K562 (cell line): ENCODE data around the gene STX1B. TPM values are rescaled to one million over a fixed set of nuclear protein-coding genes. Genes with fewer than 3 reads are reported as not detected.

Experiments
- ATF7 ChIP-seq: fragments of 450-650 bp; IDR thresholded peaks from 2 replicates; pipeline ENCODE4 v1.7.1; 2014; ENCODE audit warnings: mild to moderate bottlenecking, moderate library complexity
- BACH1 ChIP-seq: fragments of 200-800 bp; sonication (Bioruptor generic); IDR thresholded peaks from 2 replicates; pipeline ENCODE4 v1.6.1; 2016; ENCODE audit warnings: missing genetic modification characterization, missing compliant biosample characterization
- CBX8 ChIP-seq: fragments of 200-600 bp; sonication (generic); IDR thresholded peaks from 2 replicates; pipeline ENCODE4 v1.6.1; 2012; ENCODE audit warnings: borderline replicate concordance, mixed run types, low read depth, mild to moderate bottlenecking, moderate library complexity, mixed read lengths, low read length, control low read depth, inconsistent platforms; ENCODE audit not compliant: poor library complexity, severe bottlenecking; ENCODE audit errors: extremely low read depth
- CHD1 ChIP-seq: fragments of 200-600 bp; sonication (generic); IDR thresholded peaks from one replicate; pipeline ENCODE4 v1.6.1; 2012; ENCODE audit warnings: mild to moderate bottlenecking, moderate library complexity, low read length, inconsistent platforms
- CREB3L1 ChIP-seq: fragments of 450-650 bp; IDR thresholded peaks from 2 replicates; pipeline ENCODE4 v1.6.1; 2014; ENCODE audit warnings: low read depth, mild to moderate bottlenecking, moderate library complexity, borderline replicate concordance
- FOSL1 ChIP-seq: fragments of 200-800 bp; sonication (Bioruptor generic); conservative IDR thresholded peaks from 2 replicates; pipeline ENCODE4 v1.6.1; 2016; ENCODE audit warnings: missing genetic modification characterization, missing compliant biosample characterization
- GABPB1 ChIP-seq: sonication (generic); formaldehyde crosslinking; IDR thresholded peaks from 2 replicates; pipeline ENCODE4 v1.8.0; 2022; ENCODE audit warnings: mild to moderate bottlenecking, missing genetic modification reagents
- GABPB2 ChIP-seq: fragments of 250-450 bp; sonication (Bioruptor Pico); conservative IDR thresholded peaks from 2 replicates; pipeline ENCODE4 v1.5.1; 2021; ENCODE audit warnings: mild to moderate bottlenecking
- IRF9 ChIP-seq: fragments of 450-650 bp; IDR thresholded peaks from 2 replicates; pipeline ENCODE4 v1.6.1; 2016; ENCODE audit warnings: missing biosample characterization, missing genetic modification characterization
- LARP7 ChIP-seq: fragments of 450-650 bp; IDR thresholded peaks from 2 replicates; pipeline ENCODE4 v1.6.1; 2016
- NFIC ChIP-seq: fragments of 450-650 bp; IDR thresholded peaks from 2 replicates; pipeline ENCODE4 v1.6.1; 2017; ENCODE audit warnings: mild to moderate bottlenecking, inconsistent platforms
- OTX1 ChIP-seq: fragments of 450-650 bp; formaldehyde crosslinking; IDR thresholded peaks from 2 replicates; pipeline ENCODE4 v1.4.0; 2022; ENCODE audit warnings: mild to moderate bottlenecking
- RBBP5 ChIP-seq: fragments of 200-600 bp; sonication (generic); IDR thresholded peaks from 2 replicates; pipeline ENCODE4 v1.6.1; 2012; ENCODE audit warnings: borderline replicate concordance, mild to moderate bottlenecking, low read length, control low read depth, inconsistent platforms; ENCODE audit not compliant: insufficient read depth, poor library complexity, severe bottlenecking
- SOX6 ChIP-seq: fragments of 450-650 bp; IDR thresholded peaks from 2 replicates; pipeline ENCODE4 v1.6.1; 2014; ENCODE audit warnings: mild to moderate bottlenecking
- USF2 ChIP-seq: sonication (generic); formaldehyde crosslinking; IDR thresholded peaks from 2 replicates; pipeline ENCODE4 v1.5.0; 2020; ENCODE audit warnings: missing genetic modification reagents
- ZBTB7A ChIP-seq: IDR thresholded peaks from 2 replicates; pipeline ENCODE4 v1.6.1; 2011; ENCODE audit warnings: low read depth, mild to moderate bottlenecking, low read length, moderate library complexity, borderline replicate concordance; ENCODE audit not compliant: control insufficient read depth
- ZEB2 ChIP-seq: fragments of 450-650 bp; IDR thresholded peaks from 2 replicates; pipeline ENCODE4 v1.6.1; 2016
- ZNF561 ChIP-seq: fragments of 450-650 bp; formaldehyde crosslinking; conservative IDR thresholded peaks from 2 replicates; pipeline ENCODE4 v1.4.0; 2020; ENCODE audit warnings: mild to moderate bottlenecking, moderate library complexity
- ZNF586 ChIP-seq: fragments of 450-650 bp; formaldehyde crosslinking; conservative IDR thresholded peaks from 2 replicates; pipeline ENCODE4 v1.4.0; 2020; ENCODE audit warnings: mild to moderate bottlenecking, moderate library complexity
- ZNF668 ChIP-seq: fragments of 250-450 bp; sonication (Bioruptor Pico); IDR thresholded peaks from 2 replicates; pipeline ENCODE4 v1.8.0; 2022; ENCODE audit warnings: mild to moderate bottlenecking, inconsistent platforms
- polyA plus RNA-seq, 8 experiments: library from polyadenylated mRNA; depleted of rRNA in 4 of 8; stranded (reverse) in 5 of 8; unstranded in 3 of 8; fragments of >200 nt; fragmentation: Nextera tagmentation in 2 of 8; fragmentation: Illumina TruSeq in 1 of 8; extraction: Ambion mirVana in 2 of 8; extraction: Trizol in 1 of 8; gene quantifications; 2 replicates each; pipeline versions ENCODE4 v1.2.1 to v1.2.3, GENCODE V29; 2011 to 2014; ENCODE audit warnings: inconsistent platforms in 1 of 8, missing spikeins in 1 of 8
- total RNA-seq, 7 experiments: library from RNA; depleted of rRNA in 6 of 7; stranded (reverse); fragments of >200 nt in 6 of 7; fragmentation: Illumina TruSeq in 2 of 7; extraction: Trizol in 2 of 7; gene quantifications; 2 replicates each; pipeline versions ENCODE4 v1.2.1 to v1.2.3, GENCODE V29; 2011 to 2021; ENCODE audit warnings: low replicate concordance in 1 of 7
- TF ChIP-seq, protein P1 (sequence below): fragments of 450-650 bp; formaldehyde crosslinking; IDR thresholded peaks from 2 replicates; pipeline ENCODE4 v1.4.0; 2020; ENCODE audit warnings: mild to moderate bottlenecking, mixed read lengths
- TF ChIP-seq, protein P2 (sequence below): fragments of 450-650 bp; formaldehyde crosslinking; IDR thresholded peaks from 2 replicates; pipeline ENCODE4 v1.4.0; 2020; ENCODE audit warnings: mild to moderate bottlenecking, moderate library complexity

The STX1B gene
- total and polyA plus RNA-seq, 9 of the 15 experiments (the other 6 are each of a cell fraction or from before 2014, with no cell fraction given): 0.07 to 2.5 (median 0.86) TPM

DNA sequence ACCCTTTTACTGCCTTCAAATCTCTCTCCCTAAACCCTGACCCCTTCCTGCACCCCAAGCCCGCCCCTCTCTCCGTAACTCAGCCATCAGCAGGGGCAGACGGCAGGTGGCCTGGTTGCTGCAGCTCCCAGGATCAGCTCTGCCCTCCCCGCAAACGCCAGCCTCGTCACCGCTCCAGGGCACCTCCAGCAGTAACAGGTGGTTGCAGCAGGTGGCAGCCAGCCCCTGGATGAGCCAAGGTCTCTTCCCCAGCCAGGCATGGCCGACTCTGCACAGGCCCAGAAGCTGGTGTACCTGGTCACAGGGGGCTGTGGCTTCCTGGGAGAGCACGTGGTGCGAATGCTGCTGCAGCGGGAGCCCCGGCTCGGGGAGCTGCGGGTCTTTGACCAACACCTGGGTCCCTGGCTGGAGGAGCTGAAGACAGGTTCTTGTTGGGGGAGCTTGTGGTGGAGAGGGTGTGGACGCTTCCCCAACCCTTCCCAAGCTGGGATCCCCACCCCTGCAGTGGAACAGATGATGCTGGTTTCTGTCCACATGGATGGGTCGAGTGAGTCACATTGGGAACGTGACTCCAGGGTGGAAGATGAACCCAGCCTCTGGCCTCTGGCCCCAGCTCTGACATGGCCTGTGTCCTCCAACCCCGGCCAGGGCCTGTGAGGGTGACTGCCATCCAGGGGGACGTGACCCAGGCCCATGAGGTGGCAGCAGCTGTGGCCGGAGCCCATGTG, 24.9 kb downstream of the STX1B start (continued):
- TF ChIP-seq USF2 (peak; percentile 42; the same call in 1 of the 2 replicates), BACH1 (no peak), CBX8 (no peak), CREB3L1 (no peak), ZEB2 (0 out of 2 replicates have a peak, but pooled peaks have one; percentile 40), IRF9 (tag) (no peak), ATF7 (peak; percentile 3; the same call in 1 of the 2 replicates), CHD1 (peak; percentile 29), SOX6 (no peak), ZBTB7A (no peak), ZNF668 (CRISPR knock-in tag) (no peak), ZNF561 (CRISPR knock-in tag) (no peak), FOSL1 (tag) (peak; percentile 70), GABPB1 (CRISPR knock-in tag) (peak; percentile 15; the same call in 1 of the 2 replicates), GABPB2 (CRISPR knock-in tag) (no peak), LARP7 (peak; percentile 67; the same call in 1 of the 2 replicates), OTX1 (CRISPR knock-in tag) (0 out of 2 replicates have a peak, but pooled peaks have one; percentile 41), RBBP5 (no peak), NFIC (0 out of 2 replicates have a peak, but pooled peaks have one; percentile 2), ZNF586 (CRISPR knock-in tag) (no peak)
- TF ChIP-seq, protein P1, sequence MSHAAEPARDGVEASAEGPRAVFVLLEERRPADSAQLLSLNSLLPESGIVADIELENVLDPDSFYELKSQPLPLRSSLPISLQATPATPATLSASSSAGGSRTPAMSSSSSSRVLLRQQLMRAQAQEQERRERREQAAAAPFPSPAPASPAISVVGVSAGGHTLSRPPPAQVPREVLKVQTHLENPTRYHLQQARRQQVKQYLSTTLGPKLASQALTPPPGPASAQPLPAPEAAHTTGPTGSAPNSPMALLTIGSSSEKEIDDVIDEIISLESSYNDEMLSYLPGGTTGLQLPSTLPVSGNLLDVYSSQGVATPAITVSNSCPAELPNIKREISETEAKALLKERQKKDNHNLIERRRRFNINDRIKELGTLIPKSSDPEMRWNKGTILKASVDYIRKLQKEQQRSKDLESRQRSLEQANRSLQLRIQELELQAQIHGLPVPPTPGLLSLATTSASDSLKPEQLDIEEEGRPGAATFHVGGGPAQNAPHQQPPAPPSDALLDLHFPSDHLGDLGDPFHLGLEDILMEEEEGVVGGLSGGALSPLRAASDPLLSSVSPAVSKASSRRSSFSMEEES (CRISPR knock-in tag): no peak
- TF ChIP-seq, protein P2, sequence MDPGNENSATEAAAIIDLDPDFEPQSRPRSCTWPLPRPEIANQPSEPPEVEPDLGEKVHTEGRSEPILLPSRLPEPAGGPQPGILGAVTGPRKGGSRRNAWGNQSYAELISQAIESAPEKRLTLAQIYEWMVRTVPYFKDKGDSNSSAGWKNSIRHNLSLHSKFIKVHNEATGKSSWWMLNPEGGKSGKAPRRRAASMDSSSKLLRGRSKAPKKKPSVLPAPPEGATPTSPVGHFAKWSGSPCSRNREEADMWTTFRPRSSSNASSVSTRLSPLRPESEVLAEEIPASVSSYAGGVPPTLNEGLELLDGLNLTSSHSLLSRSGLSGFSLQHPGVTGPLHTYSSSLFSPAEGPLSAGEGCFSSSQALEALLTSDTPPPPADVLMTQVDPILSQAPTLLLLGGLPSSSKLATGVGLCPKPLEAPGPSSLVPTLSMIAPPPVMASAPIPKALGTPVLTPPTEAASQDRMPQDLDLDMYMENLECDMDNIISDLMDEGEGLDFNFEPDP (CRISPR knock-in tag): no peak
